Retina (tissue), 1 donor: Measurements from ENCODE around the gene TCEAL3.
"Not testable (repeated sequence)": the region's sequence is repeated elsewhere in the genome, so short reads cannot be mapped to it uniquely, and the experiment has no call there.

ENCODE experiments used
- DNase-seq: peaks from one replicate; pipeline ENCODE4 v3.0.0-alpha.2; 2016

The TCEAL3 gene

DNA sequence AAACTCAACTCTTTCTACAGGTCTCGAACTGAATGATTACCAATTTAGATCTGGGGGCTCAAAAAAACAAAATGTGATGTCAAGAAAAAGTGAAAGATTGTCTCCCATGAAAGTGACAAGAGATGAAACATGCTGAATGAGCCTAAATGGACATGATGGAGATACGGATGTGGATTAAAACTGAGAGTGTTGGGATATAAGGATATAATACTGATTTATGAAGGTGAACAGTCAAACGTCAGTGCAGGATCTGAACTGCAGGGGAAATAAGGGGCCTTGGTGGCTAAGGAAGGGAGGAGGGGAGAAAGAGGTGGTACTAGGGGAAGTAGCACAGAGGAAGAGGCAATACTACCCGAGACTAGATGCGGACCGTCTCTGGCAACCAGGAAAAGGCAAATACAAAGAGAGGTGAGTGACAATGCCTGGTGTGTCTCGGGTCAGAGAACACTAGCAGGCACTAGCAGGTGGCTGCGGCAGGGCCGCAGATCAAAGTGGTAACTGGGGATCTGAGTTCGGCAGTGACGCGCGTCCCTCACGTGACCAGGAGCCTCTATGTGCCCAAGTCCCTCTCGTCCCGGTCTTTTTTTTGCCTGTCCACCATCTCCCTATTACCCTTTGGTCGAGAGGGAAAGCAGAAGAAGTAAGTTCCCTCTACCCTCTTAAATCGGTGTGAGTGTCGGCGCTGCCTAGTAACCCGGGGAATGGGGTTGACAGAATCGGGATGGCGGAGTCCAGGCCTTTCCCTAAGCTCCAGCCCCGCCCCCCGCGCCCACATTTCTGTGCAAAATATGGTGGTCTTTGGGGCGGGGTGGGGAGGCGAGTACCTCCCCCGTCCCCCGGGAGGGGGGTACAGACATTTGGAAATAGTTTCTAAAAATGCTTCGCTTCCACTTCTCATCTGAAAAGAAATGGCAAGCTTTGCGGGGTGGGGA lies 20.9 kb downstream of the TCEAL3 start, which contains the start of gene TCEAL1:
Gene TCEAL1 (plus strand): TSS at position 590 of the 932 bp plus-strand sequence. CDS start 942 bp downstream, outside the sequence.
- peak; percentile 79 for DNase-seq

- peak; percentile 87 for DNase-seq
Observed at GRCh38 chrX:103629318-103630170, 21.8 kb downstream of the TCEAL3 start.

GRCh38 chrX:103630171-103630511 lies 22.4 kb downstream of the TCEAL3 start:
- no peak for DNase-seq

GRCh38 chrX:103631145-103631544 lies 23.4 kb downstream of the TCEAL3 start:
- DNase-seq, result no peak

DNA sequence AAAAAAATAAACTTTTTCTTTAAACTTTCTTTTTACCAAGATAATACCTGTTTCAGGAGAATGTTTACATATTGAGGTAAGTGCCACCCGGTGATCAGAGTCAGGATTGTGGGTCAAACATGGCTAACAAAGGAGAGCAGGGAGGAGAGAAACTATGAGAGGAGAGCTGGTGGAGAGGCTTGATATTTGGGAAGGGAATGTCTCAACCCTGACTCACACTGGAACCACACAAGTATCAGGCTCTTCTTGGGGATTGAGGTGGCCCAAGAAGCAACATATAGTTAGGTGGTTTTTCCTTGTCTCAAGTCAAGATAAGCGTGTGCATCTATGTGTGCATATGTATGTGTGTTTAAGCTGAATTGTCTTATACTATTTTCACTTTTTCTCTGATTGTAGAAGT lies 27.7 kb downstream of the TCEAL3 start:
- DNase-seq, result no peak

DNA sequence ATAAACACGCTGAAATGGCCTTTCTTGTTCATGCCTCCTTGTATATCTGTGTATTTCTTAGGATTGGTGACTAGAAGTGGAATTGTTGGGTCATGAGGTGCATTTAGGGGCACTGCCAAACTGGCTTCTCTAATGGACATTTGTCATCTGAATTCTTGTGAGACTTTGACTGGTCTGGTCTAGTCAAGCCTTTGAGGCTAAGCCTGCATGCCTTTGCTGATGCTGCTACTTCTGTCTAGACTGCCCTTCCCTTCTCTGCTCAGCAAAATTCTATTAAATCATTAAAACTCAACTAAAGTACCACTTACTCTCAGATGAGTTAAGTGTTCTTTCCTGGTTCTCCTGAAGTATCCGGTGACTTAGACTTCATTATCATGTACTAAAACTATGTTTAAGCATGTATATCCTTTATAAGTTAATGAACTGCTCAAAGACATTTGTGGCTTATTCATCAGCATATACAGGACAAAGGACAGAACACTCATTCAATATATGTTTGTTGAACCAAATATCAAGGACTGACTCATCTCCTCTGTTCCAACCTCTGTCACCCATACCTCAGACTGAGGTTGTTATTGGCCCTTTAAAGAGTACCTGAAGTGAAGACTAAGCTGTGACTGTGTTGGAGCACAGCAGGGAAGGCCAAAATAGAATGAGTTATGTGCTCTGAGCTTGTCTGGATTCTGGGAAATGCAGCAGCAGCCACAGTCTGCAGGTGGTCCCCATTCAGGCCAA lies 30.0 kb downstream of the TCEAL3 start:
- no peak for DNase-seq

DNA sequence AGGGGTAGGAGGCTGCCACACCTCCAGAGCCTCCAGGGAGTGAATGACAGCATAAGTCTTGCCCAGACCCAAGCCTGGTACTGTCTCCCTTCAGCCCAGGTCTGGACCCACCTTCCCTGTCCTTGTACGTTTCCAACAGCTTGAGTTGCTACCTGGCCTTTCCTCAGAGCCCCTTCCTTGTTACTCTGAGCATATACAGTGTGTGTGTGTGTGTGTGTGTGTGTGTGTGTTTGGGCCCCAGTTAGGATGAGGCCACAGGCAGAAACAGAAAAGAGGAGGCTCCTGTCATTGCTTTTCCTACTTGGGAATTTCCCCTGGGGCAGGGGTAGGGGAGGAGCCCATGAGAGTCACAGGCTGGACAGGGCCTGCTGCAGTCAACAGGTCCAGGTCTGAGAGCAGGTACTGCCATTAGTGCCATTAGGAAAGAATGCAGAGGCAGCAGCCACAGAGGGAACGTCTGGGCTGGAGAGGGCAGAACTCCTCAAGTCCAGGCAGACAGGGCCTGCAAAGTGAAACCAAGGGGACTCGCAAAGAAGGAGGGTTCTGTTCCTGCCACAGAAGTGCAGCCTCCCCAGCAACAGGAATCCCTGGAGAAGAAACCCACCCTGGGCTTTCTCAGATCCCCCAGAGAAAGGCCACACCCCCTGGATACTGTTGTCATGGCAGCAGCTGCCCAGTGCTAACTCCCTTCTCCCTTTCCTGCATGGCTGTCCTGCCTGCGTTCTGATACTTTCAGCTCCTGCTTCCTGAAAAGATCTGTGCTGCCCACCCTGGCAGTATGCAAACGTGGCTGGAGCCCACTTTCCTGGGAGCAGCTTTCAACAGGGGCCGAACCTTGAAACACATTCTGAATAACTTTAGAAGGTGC lies 30.9 kb downstream of the TCEAL3 start:
- peak; percentile 66 for DNase-seq

DNA sequence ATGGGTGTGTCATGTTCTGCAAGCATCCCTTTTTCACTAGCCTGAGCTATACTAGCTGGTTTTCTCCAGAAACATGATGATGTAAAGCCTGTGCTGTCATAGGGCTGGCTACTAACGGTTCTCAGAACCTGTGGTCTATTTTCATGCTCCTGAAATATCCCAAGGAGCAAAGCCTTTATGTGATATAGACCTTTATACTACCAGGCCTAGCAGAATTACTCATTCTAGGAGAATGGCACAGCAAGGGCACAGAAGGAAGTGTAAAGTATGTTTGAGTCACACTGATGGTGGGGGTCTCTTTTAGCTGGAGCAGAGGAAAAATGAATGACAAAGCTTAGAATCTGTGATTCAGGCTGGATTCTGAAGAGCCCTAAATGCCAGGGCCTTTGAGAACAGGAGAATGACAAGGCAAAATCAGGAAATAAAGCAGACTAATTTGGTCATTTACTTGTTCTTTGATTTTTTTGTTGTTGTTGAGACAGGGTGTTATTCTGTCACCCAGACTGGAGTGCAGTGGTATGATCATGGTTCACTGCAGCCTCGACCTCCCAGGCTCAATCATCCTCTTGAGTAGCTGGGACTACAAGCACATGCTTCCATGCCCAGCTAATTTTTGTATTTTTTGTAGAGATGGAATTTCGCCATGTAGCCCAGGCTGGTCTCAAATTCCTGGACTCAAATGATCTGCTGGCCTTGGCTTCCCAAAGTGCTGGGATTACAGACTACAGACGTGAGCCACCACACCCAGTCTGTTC lies 32.8 kb downstream of the TCEAL3 start:
- DNase-seq, result no peak

DNA sequence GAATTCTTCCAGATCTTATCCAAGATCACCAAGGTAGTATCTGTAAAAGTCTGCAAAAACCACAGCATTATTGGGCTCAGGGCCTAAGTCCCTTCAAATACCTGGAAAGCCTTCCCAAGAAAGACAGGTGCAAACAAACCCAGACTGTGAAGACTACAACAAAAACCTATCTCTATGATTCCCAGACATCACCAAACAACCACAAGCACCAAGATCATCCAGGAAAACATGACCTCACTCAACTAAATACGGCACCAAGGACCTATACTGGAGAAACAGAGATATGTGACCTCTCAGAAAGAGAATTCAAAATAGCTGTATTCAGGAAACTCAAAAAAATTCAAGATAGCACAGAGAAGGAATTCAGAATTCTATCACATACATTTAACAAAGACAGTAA lies 36.4 kb downstream of the TCEAL3 start:
- DNase-seq, result no peak

DNA sequence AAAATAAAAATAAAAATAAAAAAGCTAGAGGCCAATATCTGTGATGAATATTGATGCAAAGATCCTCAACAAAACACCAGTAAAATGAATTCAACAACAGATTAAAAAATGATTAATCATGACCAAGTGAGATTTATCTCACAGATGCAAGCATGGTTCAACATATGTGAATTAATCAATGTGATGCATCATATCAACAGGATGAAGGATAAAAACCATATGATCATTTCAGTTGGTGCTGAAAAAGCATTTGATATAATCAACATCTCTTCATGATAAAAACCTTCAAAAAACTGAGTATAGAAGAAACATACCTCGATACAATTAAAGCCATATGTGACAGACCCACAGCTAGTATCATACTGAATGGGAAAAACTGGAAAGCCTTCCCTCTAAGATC lies 39.9 kb downstream of the TCEAL3 start:
- no peak for DNase-seq

GRCh38 chrX:103651151-103651773 lies 43.5 kb downstream of the TCEAL3 start:
- DNase-seq, result no peak

- not testable (repeated sequence) for DNase-seq
Observed at GRCh38 chrX:103655230-103656000, 47.7 kb downstream of the TCEAL3 start.

- DNase-seq, result no peak
Observed at GRCh38 chrX:103656617-103657016, 48.9 kb downstream of the TCEAL3 start.

- not testable (repeated sequence) for DNase-seq
Observed at GRCh38 chrX:103657066-103657465, 49.3 kb downstream of the TCEAL3 start.

- no peak for DNase-seq
Observed at GRCh38 chrX:103658681-103659433, 51.1 kb downstream of the TCEAL3 start.

DNA sequence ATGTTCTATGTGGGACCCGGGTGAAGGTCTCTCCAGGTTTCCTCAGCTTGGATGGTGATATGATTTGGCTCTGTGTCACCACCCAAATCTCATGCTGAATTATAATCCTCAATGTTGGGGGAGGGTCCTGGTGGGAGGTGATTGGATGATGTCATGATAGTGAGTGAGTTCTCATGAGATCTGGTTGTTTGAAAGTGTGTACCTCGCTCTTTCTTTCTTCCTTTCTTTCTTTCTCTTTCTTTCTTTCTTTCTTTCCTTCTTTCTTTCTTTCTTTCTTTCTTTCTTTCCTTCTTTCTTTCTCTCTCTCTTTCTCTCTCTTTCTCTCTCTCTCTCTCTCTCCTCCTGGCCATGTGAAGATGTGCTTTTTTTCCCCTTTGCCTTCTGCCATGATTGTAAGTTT lies 51.7 kb downstream of the TCEAL3 start:
- DNase-seq, result not testable (repeated sequence)
